C4-2B (cell line): ENCODE results near the gene IGIP.

Experiments
- CTCF ChIP-seq: fragments of 450-650 bp; conservative IDR thresholded peaks from 2 replicates; pipeline ENCODE4 v1.5.1; 2017; ENCODE audit warnings: mild to moderate bottlenecking
- ZFX ChIP-seq: fragments of 450-650 bp; IDR thresholded peaks from 2 replicates; pipeline ENCODE4 v1.6.1; 2017

DNA sequence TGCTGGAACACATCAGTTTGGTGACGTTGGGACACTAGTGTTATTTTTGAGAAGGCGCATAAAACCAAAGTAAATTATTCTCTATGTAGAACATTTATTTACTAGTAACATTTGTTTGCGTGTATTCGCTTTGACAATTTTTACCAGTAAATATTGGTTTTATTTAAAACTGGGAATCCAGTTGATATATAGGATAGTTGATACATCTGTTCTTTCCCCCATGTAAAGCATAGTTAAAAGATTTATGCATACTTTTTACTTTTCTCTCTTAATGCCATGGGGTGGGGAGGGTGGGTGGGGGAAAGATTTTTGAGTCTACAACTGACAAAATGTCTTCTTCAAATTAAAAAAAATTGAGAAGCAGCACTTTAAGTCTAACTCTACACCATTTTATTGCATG lies at the start of gene IGIP:
- TF ChIP-seq CTCF (no peak), ZFX (no peak)
